DMS53 treated with DMSO at 0.1 percent for 48 hours (cell line): ENCODE measurements around the gene SLC7A9.
"Not testable (repeated sequence)": the region's sequence is repeated elsewhere in the genome, so short reads cannot be mapped to it uniquely, and the experiment has no call there.

Experiments
- DNase-seq: peaks from one replicate; lab custom pipeline; 2025; ENCODE audit not compliant: unreplicated experiment; lab: John Stamatoyannopoulos, UW

The SLC7A9 gene

DNA sequence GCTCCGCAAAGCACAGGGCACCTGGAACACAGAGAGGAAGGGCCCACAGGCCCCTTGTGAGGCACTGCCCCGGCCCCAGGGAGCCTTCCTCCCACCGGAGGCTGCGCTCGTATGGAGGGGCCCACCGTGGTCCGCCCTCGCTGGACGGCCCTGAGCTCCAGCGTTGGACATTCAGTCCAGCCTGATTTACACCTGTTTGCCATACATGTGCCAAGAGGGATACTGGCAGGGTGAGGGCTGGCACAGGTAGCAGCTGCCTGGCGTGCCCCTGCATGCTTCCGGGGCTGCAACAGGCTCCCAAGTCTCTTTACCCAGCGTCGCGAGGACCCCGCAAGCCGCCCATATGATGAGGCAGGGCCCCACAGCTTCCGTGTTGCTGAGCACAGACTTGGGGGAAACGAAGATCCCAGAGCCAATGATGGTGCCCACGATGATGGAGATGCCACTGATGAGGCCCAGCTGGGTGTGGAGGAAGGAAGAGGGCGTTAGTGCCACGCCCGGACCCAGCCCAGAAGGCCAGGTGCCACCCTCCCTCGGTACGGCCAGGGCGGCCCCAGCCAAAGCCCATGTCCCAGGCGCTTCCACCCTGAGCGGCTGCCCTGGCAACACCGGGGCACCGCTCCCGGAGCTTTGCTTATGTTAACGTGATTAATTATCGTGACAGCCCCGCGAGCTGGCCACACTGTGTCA is 5.1 kb downstream of the SLC7A9 start:
- DNase-seq = no peak

DNA sequence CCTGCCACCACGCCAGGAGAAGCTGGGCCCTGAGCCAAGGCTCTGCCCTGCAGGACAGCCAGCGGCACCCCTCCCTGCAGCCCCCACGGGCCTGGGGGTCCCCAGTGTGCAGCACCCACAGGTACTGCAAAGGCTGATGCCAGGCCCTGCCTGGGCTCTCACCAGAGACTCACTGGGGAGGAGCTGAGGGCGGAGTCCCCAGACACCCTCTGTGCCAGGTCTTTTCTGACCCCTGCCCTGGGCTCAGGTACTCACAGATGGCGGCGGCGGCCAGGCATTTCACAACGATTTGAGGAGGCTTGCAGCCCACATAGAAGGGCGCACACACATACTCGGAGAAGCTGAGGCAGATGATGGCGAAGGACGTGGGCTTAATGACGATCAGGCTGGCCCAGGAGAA is 5.7 kb downstream of the SLC7A9 start:
- DNase-seq = no peak

DNA sequence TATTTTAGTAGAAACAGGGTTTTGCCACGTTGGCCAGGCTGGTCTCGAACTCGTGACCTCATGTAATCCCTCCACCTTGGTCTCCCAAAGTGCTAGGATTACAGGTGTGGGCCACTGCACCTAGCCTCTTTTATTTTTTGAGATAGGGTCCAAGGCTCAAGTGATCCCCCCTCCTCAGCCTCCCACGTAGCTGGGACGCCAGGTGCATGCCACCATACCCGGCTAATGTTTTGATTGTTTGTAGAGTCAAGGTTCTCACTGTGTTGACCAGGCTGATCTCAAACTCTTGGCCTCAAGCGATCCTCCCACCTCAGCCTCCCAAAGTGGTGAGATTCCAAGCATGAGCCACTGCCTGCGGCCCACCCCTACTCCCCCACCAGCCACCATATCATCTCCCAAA is 6.3 kb downstream of the SLC7A9 start:
- no peak for DNase-seq

DNA sequence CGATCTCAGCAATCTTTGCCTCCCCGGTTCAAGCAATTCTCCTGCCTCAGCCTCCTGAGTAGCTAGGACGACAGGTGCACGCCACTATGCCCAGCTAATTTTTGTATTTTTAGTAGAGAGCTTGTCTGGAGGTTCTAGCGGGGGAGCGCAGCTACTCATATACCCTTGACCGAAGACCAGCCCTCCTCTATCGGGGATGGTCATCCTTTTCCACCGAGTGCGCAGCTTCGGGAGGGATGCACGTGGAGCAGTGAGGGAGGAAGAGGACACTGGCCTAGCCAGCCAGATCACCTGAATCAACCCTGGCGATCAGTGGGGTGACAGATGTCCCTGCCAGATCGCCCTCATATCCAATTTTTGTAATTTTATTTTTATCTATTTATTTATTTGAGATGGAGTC is 6.8 kb downstream of the SLC7A9 start:
- DNase-seq = no peak

DNA sequence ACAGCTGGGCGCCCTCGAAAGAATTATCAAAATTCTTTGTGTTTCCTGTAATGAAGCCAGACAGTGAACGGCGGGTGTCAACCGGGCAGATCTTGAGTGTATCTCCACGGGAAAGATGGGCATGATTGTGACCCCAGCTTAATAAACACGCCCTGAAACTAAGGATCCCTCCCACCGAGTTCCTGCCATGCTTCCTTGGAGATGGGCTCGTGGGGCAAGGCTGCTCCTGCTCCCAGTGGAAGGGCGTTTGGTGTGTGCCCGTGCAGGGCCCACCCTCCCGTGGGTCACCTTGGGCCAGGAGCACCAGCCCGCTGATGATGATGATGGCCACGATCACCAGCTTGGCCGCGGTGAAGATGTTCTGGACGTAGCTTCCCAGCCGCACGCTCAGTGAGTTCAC is 7.4 kb downstream of the SLC7A9 start:
- DNase-seq = no peak

DNA sequence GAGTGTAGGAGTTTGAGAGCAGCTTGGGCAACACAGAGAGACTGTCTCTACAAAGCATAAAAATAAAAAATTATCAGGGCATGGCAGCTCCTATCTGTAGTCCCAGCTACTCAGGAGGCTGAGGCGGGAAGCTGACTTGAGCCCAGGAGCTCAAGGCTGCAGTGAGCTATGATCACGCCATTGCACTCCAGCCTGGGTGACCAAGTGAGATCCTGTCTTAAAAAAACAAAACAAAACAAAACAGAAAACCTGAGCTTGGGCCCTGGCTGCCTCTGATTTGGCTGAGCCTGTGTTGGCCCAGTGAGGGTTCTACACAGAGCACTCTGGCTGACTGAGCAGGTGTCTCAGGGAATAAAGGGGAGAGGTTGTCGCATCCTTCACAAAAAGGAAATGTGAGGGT is 8.0 kb downstream of the SLC7A9 start:
- DNase-seq = no peak

DNA sequence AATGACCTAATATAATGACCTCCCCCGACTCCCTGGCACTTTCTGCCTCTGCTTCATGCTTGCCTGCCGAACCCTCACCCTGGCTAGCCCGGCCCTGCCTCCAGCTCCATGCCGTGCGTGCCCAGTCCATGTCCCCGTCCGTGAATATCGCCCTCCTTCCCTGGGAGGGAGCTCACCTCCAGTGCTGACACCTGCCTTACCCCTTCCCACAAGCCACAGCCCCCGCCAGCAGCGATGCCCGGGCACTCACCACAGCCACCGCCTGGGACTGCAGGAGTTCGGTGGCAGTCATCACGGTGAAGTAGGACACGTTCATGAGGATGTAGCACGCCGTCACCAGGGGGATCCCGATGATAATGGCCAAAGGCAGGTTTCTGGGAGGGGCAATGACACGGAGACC is 10.0 kb downstream of the SLC7A9 start:
- no peak for DNase-seq

DNA sequence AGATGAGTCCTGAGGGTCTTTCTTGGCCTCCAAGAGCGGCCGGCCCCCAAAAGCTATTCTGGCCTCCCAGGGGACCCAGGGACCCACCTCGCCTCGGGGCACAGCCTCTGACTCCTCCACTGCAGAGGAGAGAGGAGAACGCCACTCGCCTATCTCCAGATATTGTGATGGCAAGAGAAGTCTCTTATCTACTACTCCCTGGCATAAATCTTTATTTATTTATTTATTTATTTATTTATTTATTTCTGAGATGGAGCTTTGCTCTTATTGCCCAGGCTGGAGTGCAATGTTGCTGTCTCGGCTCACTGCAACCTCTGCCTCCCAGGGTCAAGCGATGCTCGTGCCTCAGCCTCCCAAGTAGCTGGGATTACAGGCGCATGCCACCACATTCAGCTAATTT is 11.0 kb downstream of the SLC7A9 start:
- DNase-seq = no peak

DNA sequence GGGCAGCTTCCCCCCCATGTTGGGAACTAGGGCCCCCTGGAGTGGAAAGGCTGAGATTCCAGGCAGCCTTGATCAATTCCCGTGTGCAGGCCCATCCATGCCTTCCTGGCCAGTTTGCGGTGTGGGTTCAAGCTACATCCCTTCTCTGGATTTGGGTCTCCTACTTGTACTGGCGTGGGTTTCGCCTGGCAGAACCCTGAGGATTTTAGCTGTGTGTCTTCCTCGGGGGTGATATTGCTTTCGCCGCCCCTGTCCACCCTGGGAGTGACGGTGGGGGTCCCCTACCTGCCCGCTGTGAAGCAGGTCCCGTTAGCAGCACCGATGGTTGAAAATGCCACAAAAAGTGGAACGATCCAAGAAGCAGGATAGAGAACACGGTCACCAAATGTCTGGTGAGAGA is 11.4 kb downstream of the SLC7A9 start:
- no peak for DNase-seq

DNA sequence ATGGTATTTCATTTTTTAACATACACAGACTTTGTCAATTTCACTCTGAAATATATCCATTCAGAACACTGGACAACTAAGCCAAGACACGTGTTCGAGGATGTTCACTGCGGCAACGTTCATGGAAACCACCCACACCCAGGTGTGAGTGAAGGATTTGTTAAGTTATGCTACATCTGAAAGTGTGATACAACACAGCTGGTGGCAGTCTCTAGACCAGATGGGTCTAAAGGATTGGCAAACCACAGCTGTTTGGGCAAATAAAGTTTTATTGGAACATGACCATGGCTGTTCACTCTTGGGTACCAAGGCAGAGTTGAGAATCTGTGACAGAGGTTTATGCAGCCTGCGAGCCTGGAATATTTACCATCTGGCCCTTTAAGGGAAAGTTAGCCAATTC is 12.0 kb downstream of the SLC7A9 start:
- no peak for DNase-seq

DNA sequence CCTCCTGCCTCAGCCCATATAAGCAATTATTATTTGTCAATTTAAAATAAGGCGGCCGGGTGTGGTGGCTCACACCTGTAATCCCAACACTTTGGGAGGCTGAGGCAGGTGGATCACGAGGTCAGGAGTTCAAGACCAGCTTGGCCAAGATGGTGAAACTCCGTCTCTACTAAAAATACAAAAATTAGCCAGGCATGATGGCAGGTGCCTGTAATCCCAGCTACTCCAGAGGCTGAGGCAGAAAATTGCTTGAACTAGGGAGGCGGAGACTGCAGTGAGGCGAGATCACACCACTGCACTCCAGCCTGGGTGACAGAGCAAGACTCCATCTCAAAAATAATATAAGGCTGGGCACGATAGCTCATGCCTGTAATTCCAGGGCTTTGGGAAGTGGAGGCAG is 12.7 kb downstream of the SLC7A9 start:
- not testable (repeated sequence) for DNase-seq

DNA sequence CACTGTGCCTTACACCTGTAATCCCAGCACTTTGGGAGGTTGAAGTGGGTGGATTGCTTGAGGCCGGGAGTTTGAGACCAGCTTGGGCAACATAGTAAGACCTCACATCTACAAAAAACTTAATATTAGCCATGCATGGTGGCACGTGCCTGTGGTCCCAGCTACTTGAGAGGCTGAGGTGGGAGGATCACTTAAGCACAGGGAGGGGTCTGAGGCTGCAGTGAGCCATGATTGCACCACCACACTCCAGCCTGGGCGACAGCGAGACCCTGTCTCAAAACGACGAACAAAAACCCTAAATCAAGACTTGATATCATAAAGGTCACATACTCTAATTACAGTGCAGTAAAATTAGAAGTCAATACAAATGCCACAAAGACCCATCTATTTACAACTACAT is 17.4 kb downstream of the SLC7A9 start:
- DNase-seq = no peak

DNA sequence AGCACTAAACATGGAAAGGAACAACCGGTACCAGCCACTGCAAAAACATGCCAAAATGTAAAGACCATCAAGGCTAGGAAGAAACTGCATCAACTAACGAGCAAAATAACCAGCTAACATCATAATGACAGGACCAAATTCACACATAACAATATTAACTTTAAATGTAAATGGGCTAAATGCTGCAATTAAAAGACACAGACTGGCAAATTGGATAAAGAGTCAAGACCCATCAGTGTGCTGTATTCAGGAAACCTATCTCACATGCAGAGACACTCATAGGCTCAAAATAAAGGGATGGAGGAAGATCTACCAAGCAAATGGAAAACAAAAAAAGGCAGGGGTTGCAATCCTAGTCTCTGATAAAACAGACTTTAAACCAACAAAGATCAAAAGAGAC is 21.5 kb downstream of the SLC7A9 start:
- DNase-seq = not testable (repeated sequence)

DNA sequence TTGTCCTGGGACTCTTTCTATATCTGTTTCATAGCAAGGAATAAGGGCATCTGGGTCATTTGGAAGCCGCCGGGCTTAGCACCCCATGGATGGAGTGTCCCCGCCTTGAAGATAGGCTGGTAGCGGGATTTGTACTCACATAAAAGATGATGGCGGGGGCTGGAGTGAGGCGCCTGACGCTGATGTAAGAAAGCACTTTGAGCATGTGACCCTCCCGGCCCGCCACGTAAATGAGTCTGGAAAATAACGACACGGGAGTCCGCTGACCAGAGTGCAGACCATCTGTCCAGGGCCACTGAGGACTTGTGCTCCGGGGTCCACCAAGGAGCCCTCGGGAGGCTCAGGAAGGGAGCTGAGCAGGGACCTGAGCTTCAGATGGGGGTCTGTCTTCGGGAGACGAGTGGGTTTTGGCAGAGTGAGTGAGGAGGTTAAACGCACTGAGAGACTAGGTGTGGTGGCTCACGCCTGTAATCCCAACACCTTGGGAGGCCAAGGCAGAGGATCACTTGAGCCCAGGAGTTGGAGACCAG is 25.8 kb downstream of the SLC7A9 start:
- no peak for DNase-seq

DNA sequence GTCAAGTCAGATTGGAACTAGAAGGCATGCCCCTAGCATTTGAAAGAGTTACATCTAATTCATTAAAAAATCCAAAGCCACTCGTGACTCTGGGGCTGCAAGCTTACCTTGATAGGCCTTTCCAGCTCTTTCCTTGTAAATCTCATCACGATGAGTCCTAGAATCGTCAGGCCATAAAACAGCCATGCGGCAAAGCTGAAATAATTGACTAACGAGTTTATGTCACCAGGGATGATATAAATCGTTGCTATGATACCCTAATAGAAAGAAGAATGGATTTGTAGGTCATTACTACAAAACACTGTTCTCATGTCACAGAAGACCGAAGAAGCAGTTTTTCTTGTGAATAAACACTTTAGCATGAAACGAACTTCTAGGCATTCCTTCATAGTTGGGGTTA is 27.5 kb downstream of the SLC7A9 start:
- no peak for DNase-seq

DNA sequence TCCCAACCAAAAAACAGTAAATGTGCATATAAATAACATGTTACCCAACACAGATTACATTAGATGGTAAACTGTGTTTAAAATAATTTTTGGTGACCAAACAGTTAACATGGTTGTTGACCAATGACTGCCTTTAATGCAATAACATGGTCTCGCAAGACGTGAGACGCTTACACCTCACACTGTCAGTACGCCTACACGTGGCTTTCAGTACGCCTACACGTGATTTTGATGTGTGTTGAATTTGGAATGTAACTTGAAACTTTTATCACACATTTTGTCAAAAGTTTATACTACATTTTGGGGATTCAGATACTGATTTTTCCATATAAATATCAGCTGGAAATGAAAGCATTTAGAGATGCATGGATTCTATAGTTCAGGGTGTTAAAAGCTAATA is 32.0 kb downstream of the SLC7A9 start:
- DNase-seq = no peak

DNA sequence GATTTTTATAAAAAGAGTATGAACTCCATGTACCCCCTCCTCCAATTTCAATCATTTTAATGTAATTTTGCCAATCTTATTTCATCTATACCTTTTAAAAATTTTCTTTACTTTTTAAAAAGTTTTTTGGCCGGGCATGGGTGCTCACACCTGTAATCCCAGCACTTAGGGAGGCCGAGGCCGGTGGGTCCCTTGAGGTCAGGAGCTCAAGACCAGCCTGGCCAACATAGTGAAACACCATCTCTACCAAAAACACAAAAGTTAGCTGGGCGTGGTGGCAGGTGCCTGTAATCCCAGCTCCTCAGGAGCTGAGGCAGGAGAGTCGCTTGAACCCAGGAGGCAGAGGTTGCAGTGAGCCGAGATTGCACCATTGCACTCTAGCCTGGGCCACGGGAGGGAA is 36.2 kb downstream of the SLC7A9 start:
- DNase-seq = not testable (repeated sequence)

DNA sequence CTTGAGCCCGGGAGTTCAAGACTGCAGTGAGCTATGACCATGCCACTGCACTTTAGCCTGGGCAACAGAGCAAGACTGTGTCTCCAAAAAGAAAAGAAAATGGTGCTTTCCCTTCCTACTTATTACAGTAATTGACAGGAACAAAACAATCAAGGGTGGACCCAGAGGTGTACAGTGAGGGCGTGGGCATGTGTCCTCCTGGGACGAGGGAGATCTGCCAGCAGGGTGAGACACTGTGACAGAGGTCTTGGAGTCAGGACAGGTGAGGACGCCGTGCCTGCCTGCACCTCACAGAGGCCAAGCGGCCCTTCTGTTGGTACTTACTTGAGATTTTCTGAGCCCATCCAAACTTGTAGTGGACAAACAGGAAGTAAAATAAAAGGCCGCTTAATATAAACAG is 36.7 kb downstream of the SLC7A9 start:
- not testable (repeated sequence) for DNase-seq

DNA sequence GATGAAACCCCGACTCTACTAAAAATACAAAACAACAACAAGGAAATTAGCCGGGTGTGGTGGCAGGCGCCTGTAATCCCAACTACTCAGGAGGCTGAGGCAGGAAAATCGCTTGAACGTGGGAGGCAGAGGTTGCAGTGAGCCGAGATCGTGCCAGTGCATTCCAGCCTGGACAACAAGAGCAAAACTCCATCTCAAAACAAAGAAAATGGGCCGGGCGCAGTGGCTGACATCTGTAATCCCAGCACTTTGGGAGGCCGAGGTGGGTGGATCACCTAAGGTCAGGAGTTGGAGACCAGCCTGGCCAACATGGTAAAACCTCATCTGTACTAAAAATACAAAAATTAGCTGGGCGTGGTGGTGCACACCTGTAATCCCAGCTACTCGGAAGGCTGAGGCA is 37.5 kb downstream of the SLC7A9 start:
- not testable (repeated sequence) for DNase-seq

DNA sequence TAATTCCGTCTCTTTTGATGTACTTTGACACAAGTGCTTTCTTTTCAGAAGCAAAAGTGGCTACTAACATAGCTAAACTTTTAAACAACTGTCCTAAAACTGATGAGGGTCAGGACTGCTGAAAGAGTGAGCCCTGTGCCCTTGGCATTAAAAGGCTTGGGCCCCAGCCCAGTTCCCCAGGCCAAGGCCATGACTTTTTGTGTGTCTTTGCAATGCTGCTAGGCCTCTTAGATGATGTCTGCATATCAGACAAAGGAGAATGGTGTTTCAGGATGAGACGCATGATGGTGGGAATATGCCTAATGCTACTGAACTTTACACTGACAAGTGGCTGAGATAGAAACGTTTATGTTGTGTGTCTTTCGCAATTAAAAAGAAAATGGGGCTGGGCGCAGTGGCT is 38.0 kb downstream of the SLC7A9 start:
- no peak for DNase-seq

DNA sequence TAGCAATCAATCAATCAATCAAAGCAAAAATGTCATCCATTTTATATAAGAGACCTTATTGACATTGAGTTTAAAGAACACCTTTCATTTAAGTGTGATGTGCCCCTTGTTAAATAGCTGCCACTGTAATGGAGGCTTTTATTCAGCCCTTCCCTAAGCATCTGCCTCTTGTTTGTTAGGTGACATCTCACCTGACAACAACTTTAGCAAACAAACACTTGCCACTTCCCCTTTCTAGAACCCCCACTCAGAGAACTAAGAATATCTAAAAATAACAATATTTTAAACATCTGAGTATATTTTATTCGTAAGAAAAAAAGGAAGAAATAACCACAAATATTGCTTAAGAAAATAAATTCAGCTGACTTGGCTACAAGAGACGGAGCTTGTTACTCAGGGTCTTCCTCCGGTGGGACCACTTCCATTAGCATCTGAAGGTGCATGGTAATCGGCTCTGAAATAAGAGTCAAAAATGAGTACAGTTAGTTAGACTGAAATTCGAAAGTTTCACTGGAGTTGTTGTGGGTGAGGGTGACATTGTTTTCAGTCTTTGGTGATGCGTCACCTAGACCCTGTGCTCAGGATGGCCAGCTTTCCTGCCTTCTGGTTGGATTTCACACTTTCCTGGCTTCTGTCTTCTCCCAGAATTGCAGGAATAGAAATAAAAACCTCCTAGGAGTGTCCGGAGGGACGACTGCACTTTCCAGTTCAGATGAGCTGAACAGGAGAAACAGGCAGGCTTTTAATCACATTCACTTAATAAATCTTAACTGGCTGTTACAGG is 39.1 kb downstream of the SLC7A9 start:
- no peak for DNase-seq

DNA sequence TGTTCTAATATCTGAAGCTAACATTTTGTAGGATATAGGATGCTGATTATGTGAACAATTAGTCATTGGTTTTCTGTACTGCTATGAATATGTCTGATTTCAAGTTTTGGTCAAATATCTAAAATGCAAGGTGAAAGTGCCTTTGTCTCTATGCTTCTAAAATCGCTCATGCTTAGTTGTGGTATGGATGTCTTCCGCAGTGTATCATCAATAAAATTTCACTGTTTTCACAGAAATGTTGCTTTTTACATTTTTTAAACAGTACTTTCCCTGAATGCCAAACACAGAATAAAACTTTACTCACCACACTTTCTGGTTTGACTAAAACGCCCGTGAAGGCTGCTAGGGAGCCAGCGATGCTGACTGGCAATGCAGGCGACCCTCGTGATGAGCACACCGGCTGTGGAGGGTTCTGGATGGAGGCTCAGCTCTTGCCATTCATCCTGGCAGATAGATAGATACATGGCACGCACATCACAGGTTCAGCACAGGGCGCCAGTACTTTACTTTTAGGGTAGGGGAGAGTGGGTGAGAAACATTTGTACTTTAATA is 40.1 kb downstream of the SLC7A9 start:
- no peak for DNase-seq
